ENCODE results near the gene SUSD5.

The SUSD5 gene

DNA sequence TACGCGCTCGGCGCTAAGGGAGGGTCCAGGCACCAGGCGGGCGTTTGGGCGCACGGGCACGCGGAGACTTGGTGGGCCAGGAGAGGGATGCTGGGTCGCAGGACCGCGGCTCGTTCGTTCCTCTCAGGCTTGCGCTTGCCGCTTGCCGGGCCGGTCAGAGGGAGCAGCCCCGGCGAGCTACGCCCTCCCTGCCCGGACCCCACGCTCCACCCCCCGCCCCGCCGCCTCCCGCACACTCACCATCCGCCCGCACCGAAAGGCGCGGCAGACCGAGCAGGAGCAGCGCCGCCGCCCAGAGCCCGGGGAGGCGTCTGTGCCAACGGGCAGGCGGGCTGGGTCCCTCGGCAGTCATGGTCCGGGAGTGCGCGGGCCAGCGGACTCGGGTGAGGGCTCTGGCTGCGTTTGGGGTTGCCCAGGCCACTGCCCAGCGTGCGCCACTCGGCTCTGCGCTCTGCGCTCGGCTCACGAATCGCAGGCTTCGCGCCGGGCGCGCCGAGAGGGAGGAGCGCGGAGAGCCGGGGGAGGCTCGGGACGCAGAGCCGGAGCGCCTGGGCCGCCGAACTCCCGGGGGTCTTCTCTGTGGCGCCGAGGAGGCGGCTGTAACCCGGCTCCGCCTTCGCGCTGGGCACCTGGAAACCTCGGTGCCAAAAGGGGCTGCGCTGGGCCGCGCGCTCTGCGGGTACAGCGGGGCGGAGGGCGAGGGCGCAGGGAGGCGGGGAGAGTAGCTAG is at the start of gene SUSD5:
SUSD5 (minus strand) TSS at position 365 of the 729 bp plus-strand sequence; CDS start at position 352, 13 bp downstream.
- DNase-seq (ENCODE audit: low spot score) = no peak

DNA sequence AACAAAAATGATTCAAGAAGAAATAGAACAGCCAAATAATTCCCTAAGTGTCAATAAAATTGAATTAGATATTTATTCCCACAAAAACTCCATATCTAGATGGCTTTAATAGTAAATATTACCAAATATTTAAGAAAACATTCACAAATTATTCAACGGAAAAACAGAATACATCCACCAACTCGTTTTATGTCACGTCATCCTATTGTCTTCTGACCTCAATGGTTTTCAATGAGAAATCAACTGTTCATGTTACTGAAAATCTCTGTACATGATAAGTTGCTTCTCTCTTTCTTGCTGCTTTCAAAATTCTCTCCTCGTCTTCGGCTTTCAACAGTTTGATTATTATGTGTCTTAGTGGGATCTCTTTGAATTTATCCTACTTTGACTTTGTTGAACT is 41.5 kb upstream of the SUSD5 start:
- DNase-seq (ENCODE audit: low spot score) = no peak

DNA sequence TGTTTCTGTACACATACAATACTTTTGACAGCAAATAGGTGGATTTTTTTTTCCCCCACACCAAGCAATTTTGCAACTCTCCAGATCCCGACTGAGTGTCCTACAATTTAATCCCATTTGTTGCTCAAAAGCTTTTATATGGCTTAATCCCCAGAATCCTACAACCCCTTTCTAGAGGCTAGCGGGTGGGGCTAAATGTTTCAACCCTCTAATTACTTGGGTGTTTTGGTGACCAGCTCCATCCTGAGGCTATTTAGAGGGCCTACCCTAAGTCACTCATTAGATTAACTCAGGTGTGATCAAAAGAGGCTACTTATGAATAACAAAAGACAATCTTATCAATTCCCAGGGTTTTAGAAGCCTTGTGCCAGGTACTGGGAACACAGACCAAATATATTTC is 37.6 kb upstream of the SUSD5 start:
- no peak for DNase-seq (ENCODE audit: low spot score)

DNA sequence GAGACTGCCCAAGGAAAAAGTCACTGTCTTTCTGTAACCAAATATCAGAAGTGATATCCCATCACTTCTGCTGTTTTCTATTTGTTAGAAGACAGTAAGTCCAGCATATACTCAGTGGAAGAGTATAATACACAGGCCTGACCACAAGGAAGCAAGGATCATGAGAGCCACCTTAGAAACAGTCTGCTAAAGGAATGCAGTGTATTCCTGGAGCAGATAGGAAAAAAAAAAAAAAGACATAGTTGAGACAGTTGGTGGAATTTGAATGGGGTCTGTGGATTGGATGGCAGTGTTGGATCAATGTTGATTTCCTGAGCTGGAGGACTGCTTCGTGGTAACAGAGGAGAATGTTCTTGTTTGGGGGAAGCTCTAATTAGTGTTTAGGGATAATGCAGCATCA is 32.1 kb upstream of the SUSD5 start:
- DNase-seq (ENCODE audit: low spot score) = no peak

DNA sequence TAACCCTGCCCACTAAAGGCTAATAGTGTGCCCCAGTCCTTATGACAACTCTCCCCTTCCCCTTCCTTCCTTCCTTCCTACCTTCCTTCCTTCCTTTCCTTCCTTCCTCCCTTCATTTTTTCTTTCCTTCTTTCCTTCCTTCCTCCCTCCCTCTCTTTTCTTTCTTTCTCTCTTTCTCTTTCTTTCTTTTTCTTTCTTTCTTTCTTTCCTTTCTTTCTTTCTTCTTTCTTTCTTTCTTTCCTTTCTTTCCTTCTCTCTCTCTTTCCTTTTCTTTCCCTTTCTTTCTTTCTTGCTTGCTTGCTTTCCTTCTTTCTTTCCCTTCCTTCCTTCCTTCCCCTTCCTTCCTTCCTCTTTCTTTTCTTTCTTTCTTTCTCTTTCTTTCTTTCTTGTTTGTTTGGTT is 28.2 kb upstream of the SUSD5 start:
- no peak for DNase-seq (ENCODE audit: low spot score)

DNA sequence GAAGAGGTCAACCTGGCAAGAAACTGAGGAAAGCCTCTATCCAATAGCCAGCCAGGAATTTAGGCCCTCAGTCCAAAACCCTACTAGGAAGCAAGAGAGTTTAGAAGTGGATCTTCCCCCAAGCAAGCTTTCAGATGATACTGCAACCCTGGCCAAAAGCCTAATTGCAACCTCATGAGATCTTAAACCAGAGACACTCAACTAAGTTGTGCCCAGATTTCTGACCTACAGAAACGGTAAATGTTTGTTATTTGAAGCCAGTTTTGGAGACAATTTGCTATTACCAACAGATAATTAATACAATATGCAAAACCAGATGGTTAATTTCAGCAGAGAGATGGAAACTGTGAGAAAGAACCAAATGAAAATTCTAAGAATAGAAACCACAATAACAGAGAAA is 21.7 kb upstream of the SUSD5 start:
- DNase-seq (ENCODE audit: low spot score) = no peak

DNA sequence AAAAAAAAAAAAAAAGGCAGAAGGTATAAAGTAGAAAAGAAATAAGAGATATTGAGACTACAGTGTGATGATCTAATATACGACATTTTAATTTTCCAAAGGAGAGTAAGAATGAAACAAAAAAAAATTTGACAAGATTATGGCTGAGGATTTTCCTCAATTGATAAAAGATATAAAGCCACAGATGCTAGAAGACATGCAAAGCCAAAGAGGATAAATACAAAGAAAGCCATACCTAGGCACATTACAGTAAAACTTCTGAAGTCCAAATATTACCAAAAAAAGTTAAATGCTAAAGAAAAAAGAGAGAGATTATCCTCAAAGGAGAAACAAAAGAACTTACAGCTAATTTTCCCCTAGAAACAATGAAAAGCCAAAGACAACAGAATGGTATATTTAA is 20.3 kb upstream of the SUSD5 start:
- no peak for DNase-seq (ENCODE audit: low spot score)

DNA sequence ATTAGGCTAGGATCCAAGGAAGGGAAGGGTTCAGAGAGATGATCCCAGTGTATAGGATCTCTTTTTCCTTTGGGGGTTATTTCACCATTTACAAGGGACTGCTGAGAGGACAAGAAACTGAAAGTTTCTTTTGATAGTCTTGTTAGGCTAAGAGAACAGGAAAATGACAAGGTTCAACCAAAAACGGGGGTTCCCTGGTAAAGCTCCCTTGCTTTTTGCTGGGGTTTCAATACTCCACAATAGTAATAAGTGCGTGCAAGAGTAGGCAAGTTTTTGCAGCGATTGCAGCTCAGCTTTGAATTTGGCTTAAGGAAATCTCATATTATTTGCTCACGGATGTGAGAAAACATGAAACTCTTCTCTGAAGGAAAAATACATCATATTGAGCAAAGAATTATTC is 18.8 kb upstream of the SUSD5 start:
- DNase-seq (ENCODE audit: low spot score) = no peak

DNA sequence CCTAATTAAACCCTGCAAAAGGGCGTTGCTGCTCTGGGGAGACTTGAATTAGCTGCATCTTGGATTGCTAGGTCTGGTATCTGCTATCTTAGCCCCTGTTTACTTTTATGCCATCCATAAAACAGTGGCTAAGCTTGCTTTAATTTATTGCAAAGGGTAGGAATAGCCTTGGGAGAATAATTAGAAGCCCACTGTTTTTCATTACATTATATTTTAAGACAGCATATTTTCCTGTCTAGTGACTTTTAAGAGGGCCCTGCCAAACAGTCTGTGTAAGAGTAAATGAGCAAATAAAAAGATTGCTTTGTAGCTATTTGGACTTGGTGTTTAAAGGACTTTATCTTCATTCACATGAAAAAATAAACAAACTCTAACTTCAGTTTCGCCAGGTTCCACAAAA is 17.4 kb upstream of the SUSD5 start:
- DNase-seq (ENCODE audit: low spot score) = no peak

DNA sequence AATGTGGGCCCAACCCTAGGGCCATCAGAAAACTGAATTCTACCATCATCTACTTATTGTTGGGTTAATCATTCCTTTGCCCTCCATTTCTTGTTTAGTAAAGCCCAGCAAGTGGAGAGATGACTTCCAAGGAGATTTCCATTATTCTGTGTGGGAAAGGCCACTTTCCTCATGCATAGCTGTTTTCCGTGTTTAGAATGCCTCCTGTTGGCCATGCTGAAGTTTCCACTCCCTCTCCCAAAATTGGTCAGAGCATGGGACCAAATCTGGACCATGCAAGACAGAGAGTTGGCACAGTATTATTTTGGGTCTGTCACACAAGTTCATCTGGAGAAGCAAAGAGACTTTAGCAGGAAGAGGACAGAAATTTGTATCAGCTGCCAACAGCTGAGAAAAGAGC is 15.3 kb upstream of the SUSD5 start:
- DNase-seq (ENCODE audit: low spot score) = no peak

DNA sequence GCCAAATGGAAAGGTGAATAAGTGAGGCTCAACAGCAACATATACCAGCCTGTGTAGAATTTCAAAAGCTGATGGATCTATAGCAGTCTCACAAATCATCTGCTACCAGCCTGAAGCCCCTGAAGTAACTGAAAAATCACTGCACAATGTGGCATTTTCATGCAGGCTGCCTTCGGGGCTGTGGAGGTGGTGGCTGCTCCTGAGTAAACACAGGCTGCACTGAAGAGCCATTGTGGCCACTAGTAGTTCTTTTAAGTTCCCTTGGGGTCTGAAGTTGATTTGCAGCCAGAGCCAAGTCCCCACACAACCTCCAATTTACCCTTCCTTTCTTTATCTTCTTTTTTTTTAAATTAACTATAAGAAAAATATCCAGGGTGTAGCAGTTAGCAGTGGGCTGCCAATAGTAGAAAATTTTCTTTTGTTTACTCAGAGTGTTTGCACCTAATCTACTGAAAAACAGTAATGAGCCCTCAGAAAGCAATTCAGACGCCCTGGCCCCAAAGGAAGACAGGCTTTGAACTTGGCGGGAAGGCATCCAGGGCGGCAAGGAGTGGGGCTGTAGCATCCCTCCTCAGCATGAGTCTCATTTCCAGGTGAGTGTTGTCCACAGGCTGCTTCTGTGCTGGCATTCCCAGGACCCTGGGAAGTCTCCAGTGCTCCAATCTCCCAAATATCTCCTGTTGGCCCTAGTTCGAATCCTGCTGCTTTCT is 13.3 kb upstream of the SUSD5 start:
- DNase-seq (ENCODE audit: low spot score) = no peak

DNA sequence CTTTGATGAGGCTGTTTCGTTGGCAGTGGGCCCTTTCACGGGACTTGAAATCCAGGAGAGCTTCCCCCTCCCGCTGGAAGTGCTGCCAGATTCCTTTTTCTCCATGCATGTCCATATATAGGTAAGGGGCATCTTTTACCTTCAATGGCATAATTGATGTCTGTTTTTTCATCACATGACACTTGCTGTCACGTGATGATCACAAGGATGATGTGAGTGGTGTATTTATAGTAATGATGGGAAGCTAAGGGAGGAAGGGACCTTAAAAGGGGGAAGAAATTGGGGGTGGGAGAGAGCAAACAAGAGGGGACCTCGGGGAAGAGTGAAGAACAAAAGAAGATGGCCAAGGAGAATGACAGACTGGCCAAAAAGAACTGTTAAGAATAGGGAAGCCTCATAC is 11.3 kb upstream of the SUSD5 start:
- no peak for DNase-seq (ENCODE audit: low spot score)

DNA sequence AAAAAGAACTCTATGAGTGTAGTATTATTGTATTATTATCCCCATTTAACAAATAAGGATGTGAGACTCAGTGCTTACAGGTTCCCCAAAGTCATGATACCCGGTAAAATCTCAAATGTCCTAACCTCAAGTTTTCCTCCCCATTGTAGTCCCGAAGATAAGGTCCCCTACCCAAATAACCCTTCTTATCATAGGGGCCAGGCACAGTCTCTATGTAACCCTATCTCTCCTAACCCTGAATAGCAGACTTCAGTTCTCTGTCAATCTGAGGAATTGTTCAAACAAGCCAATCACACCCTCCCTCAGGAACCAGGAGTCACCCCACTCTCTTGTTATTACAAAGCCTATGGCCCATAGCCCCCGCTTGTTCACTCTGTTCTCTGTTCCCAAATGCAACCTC is 10.5 kb upstream of the SUSD5 start:
- DNase-seq (ENCODE audit: low spot score) = no peak

DNA sequence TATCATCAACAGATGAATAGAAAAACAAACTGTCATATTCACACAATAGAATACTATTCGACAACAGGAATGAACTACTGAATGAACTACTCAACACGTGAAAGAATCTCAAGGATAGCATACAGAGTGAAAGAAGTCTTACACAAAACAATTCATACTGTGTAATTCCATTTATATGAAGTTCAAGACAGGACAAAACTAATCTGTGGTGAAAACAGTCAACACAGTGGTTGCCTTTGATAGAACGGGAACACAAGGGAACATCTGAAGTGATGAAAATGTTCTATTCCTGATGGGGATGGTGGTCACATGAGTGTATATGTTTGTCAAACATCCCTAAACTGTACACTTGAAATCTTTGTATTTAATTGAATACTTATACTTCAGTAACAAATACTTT is 2.6 kb upstream of the SUSD5 start:
- no peak for DNase-seq (ENCODE audit: low spot score)

DNA sequence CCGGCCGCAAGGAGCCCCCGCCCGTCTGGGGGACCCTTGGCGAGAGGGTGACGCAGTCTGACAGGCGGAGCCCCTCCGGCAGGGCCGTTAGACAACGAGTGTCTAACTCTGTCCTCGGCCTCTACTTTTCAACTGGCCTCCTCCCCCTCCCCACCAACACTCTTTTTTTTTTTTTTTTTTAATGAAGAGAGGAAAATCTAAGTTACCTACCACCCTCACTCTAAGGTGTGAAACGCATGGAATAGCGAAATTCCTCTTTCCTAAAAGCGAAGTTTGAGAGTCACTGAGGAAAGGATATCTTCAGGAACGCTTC is 521 bp upstream of the SUSD5 start:
- DNase-seq (ENCODE audit: low spot score) = no peak

DNA sequence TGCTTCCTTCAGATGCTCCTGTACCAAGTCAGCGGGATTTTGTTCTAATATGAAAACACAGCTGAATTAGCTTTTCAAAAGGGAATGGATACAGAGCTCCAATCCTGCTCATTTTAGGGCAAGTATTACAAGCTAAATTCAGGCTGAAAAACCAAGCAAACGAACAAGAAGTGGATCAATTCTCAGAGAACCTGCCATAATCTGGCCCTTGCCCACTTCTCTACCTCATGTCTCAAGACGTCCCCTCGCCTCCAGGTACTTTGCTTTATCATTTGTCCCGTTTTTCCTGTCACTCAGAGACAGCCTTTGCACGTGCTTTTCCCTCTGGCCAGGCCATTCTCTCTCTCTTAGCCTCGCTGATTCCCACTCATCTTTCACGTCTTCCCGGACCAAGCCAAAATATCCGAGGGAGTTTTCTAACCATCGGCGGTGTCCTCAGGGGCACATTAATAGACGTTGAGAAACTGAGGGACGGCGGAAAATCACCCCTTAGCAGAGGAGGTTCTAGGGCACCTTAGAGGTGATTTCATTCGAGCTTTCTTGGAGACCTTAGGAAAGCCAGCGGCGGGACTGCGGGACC is 654 bp downstream of the SUSD5 start:
- no peak for DNase-seq (ENCODE audit: low spot score)

DNA sequence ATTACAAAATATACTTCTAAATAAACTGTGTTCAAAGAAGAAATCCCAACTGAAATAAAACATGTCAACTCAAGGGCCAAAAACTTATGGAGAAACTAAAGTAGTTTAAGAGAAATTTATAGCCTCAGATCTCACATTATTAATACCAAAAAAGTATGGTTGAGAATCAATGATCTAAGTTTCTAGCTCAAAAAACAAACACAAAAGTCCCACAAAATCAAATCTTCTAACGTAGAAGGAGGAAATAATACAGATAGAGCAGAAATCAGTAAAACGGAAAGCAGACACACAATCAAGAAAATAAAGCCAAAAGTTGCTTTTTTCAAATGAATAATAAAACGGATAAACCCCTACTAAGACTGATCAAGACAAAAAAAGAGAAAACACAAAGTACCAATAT is 2.9 kb downstream of the SUSD5 start:
- no peak for DNase-seq (ENCODE audit: low spot score)

DNA sequence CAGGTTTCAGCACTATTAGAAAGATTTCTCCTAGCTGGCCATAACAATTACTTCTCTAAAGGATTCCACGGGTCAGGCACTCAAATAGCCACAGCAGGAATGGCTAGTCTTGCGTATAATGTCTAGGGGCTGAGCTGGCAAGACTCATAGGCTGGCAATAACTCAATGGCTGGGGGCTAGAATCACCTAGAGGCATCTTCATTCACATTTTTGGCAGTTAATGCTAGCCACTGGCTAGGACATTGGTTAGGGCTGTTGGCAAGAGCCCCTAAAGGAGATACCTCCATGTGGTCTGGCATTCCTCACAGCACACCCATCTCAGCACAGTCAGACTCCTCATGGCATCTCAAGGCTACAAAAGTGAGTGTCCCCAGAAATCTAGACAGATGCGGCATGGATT is 6.2 kb downstream of the SUSD5 start:
- DNase-seq (ENCODE audit: low spot score) = no peak

DNA sequence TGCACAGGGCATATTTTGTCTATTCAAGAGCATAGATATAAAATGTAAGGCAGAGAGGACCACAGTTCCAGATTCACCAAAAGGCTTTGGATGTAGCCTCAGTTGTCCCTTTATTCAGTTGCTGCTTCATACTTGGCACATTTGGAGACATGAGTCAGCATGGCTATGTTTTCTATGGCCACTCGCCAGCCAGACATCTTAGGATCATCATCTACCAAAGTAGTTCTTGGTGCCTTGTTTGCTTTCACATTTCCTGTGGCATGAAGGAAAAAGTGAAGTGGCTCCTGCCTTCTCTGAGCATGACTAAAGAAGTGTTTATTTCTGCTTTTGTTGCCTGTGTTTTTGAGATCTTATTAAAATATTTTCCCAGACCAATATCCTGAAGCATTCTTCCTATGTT is 7.2 kb downstream of the SUSD5 start:
- no peak for DNase-seq (ENCODE audit: low spot score)

DNA sequence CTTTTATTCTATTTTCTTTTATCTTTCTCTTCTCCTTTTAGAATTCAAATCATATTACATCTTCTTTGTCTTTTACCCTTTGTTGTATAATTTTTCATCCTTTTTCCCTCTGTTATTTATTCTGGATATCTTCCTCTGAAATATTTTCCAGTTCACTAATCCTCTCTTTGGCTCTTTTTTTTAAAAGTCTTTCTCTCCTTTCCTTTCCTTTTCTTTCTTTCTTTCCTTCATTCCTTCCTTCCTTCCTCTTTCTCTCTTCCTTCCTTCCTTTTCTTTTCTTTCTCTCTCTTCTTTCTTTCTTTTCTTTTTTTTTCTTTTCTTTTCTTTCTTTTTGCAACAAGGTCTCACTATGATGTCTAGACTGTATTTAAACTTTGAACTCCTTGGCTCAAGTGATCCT is 9.3 kb downstream of the SUSD5 start:
- DNase-seq (ENCODE audit: low spot score) = no peak

DNA sequence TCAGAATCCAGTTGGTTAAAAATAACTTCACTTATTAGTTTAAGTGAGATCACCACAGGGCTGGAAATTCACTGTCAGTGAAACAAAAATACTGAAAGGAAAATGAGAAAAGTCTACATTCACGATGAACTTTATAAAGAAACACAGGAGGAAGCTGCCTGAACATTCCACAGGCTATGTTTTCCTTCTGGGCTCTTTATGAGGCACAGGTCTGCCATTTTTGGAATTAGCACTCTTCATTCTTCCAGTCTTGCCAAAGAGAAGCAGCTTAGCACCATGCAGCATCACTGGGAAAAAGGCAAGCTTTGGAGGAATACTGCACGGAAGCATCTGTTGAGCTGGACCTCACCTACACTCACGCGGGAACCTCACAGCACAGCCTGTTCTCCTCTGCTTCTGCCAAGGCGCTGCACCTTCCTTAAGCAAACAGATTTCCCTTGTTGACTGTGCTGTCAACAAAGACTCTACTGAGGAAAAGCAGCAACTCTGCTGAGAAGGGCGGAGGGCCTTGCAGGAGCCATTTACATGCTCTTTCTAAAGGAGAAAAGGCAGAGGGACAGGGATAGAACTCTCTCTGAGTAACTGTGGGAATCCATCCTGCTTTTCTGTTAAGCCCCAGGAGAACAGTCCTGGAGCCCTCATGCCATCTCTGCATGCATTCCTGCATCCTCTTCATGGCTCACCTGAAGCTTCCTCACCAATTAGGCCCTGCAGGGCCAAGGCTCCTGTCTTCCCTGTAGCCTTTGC is 15.7 kb downstream of the SUSD5 start:
- DNase-seq (ENCODE audit: low spot score) = no peak

DNA sequence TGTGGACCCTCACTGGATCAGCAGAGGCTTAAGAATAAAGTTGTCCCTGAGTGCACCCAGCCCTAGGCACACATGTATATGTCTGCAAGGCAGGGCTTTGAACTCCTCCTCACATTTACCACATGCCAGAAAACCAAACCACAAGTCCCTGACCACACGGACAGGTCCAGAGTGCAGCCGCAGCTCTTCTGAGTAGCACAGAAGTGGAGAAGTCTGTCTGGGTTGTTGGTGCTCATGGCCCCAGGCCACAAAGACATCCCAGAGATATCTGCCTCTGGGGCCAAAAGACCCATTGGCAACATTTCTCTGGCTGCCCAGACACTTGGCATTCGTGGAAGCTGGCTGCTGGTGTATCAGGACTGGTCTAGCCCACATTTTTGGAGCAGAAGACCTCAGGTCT is 17.4 kb downstream of the SUSD5 start:
- no peak for DNase-seq (ENCODE audit: low spot score)

DNA sequence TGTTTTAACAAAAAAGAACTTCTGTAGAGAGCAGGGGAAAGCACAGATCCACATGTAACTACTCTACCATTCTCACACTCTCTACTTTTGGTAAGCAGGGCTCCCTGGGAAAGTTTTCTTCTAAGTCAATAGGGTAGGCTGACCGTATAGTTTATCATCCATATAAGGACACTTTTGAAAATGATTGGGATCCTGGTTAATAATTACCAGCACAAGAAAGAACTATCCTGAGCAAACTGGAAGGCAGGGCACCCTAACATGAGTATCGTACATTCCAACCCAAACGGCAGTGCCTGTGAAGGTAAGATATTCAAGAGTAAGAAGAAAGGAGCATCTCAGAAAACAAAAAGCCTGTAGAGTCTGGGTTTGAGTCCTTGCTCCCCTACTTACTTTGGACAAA is 22.1 kb downstream of the SUSD5 start:
- DNase-seq (ENCODE audit: low spot score) = no peak

All from hematopoietic multipotent progenitor cell treated with erythropoietin and hydrocortisone succinate and interleukin-3 and kit ligand, for 15 days (in vitro differentiated cells).